GM12878 (cell line): ENCODE data around the gene SOX18. TPM values are rescaled to one million over a fixed set of nuclear protein-coding genes. Genes with fewer than 3 reads are reported as not detected.

Source experiments
- ATAC-seq: fragments of 200-7000 bp; cut with Tn5 transposase; 3 replicates; pipeline ENCODE4 v1.9.1; 2020; ENCODE audit warnings: mild to moderate bottlenecking, moderate library complexity
- BruUV-seq: library from RNA; stranded (reverse); fragments of 400-500 nt; replicated peaks from 2 replicates; lab custom pipeline; 2021; lab: Mats Ljungman, UMichigan
- CTCF ChIA-PET: fragments of 300-600 bp; sonication (Branson Sonifier 250); formaldehyde crosslinking; extraction: SDS; loops from one replicate; lab custom pipeline; 2021; ENCODE audit warnings: inconsistent platforms; lab: Yijun Ruan, JAX
- POLR2A ChIA-PET: fragments of 350-600 bp; formaldehyde crosslinking; extraction: SDS; loops from one replicate; lab custom pipeline; 2021; ENCODE audit warnings: inconsistent platforms; lab: Charles Lee
- RAD21 ChIA-PET: fragments of 300-600 bp; sonication (Branson Sonifier 250); formaldehyde crosslinking; loops from one replicate; lab custom pipeline; 2023; ENCODE audit warnings: antibody characterized with exemption; ENCODE audit not compliant: unreplicated experiment; lab: Charles Lee
- SMC1A ChIA-PET: fragments of 300-600 bp; sonication (Branson Sonifier 250); formaldehyde crosslinking; loops from one replicate; lab custom pipeline; 2023; ENCODE audit not compliant: unreplicated experiment, uncharacterized antibody; lab: Charles Lee
- DNase-seq: peaks from one replicate; pipeline ENCODE4 v3.0.0-alpha.2; 2011; ENCODE audit warnings: low read depth, low spot score
- FAIRE-seq: peaks from 3 replicates; lab custom pipeline; 2011; peaks lifted over from hg19 to GRCh38; lab: Jason Lieb, UNC
- H2AFZ ChIP-seq: 2 replicates; pipeline ENCODE4 v1.6.0; 2011; ENCODE audit warnings: low read depth, low read length, control low read depth; ENCODE audit not compliant: control insufficient read depth
- H3K27ac ChIP-seq: 2 replicates; pipeline ENCODE4 v1.5.1; 2011; ENCODE audit warnings: control low read depth; ENCODE audit not compliant: control insufficient read depth, insufficient read depth
- H3K27me3 ChIP-seq, 2 experiments: replicated peaks in 1 of 2; 2 replicates each; pipeline versions ENCODE4 v1.6.0 to v1.6.1; 2011; ENCODE audit warnings: low read length in 1 of 2; ENCODE audit not compliant: control insufficient read depth in 2 of 2, insufficient read depth in 2 of 2
- H3K36me3 ChIP-seq, 2 experiments: 2 replicates each; pipeline ENCODE4 v1.5.1; 2011; ENCODE audit warnings: low read length in 1 of 2; ENCODE audit not compliant: control insufficient read depth in 2 of 2, insufficient read depth in 2 of 2
- H3K4me1 ChIP-seq: 2 replicates; pipeline ENCODE4 v1.6.1; 2011; ENCODE audit warnings: mild to moderate bottlenecking, low read length, moderate library complexity, mixed read lengths; ENCODE audit not compliant: control insufficient read depth, insufficient read depth
- H3K4me2 ChIP-seq: 2 replicates; pipeline ENCODE4 v1.6.0; 2011; ENCODE audit warnings: control low read depth; ENCODE audit not compliant: control insufficient read depth, insufficient read depth
- H3K4me3 ChIP-seq: fragments of 200-600 bp; sonication (generic); 2 replicates; pipeline ENCODE4 v1.5.1; 2016
- H3K79me2 ChIP-seq: 2 replicates; pipeline ENCODE4 v1.6.0; 2011; ENCODE audit warnings: low read length; ENCODE audit not compliant: control insufficient read depth, insufficient read depth
- H3K9ac ChIP-seq: 2 replicates; pipeline ENCODE4 v1.8.0; 2011; ENCODE audit warnings: low read length, control low read depth, mixed read lengths; ENCODE audit not compliant: control insufficient read depth, insufficient read depth
- H3K9me3 ChIP-seq: replicated peaks from 3 replicates; pipeline ENCODE4 v1.5.1; 2011; ENCODE audit warnings: mild to moderate bottlenecking, low read length; ENCODE audit not compliant: control insufficient read depth, insufficient read depth
- H4K20me1 ChIP-seq: 2 replicates; pipeline ENCODE4 v1.6.0; 2011; ENCODE audit not compliant: control insufficient read depth, insufficient read depth
- ASH2L ChIP-seq: fragments of 300-600, 200-600 bp; sonication (generic); IDR thresholded peaks from 2 replicates; pipeline ENCODE4 v1.6.1; 2017; ENCODE audit warnings: low read depth, mild to moderate bottlenecking, borderline replicate concordance
- NR2F1 ChIP-seq: fragments of 450-650 bp; conservative IDR thresholded peaks from 2 replicates; pipeline ENCODE4 v1.6.1; 2017; ENCODE audit warnings: mild to moderate bottlenecking
- SMAD1 ChIP-seq: fragments of 450-650 bp; IDR thresholded peaks from 2 replicates; pipeline ENCODE4 v1.6.1; 2018; ENCODE audit warnings: mild to moderate bottlenecking, low read depth; ENCODE audit not compliant: partially characterized antibody
- TBL1XR1 ChIP-seq: IDR thresholded peaks from 2 replicates; pipeline ENCODE4 v1.6.1; 2012; ENCODE audit warnings: low read depth, low read length, improper control_type of control experiment
- ZNF622 ChIP-seq: fragments of 450-650 bp; IDR thresholded peaks from 2 replicates; pipeline ENCODE4 v1.6.1; 2017; ENCODE audit warnings: mild to moderate bottlenecking, inconsistent platforms
- WGBS: methylation state at CpG from one replicate; pipeline ENCODE4 v1.1.6; 2016; ENCODE audit warnings: low lambda C conversion rate; ENCODE audit not compliant: insufficient replicate concordance, insufficient coverage; ENCODE audit errors: missing lambda C conversion rate; 5-methylcytosine and 5-hydroxymethylcytosine counted together
- in situ Hi-C: fragments of 300-500 bp; cut with MboI; formaldehyde crosslinking; loops from 9 replicates; pipeline ENCODE4 v1.14.3; 2018; ENCODE audit warnings: mixed read lengths
- intact Hi-C: fragments of 100-400 bp; cut with micrococcal nuclease; formaldehyde crosslinking; loops from one replicate; pipeline ENCODE4 v1.14.2; 2022; ENCODE audit not compliant: unreplicated experiment
- polyA plus RNA-seq, 11 experiments: library from polyadenylated mRNA; depleted of rRNA in 4 of 11; unstranded in 6 of 11; stranded (reverse) in 5 of 11; fragments of >200 nt; fragmentation: Nextera tagmentation in 4 of 11; fragmentation: Illumina TruSeq in 1 of 11; extraction: Ambion mirVana in 4 of 11; extraction: Trizol in 1 of 11; gene quantifications; 1 replicate in 1 of 11; 2 replicates in 10 of 11; pipeline versions ENCODE4 v1.2.1 to v1.2.3, GENCODE V29; 2011 to 2016; ENCODE audit warnings: inconsistent platforms in 2 of 11, missing spikeins in 2 of 11, low read depth in 1 of 11
- total RNA-seq, 4 experiments: library from RNA; depleted of rRNA in 3 of 4; stranded (reverse); fragments of >200 nt in 3 of 4; fragmentation: Illumina TruSeq in 1 of 4; extraction: Trizol in 1 of 4; gene quantifications; 2 replicates each; pipeline versions ENCODE4 v1.2.1 to v1.2.3, GENCODE V29; 2013 to 2021
- TF ChIP-seq, protein P1 (sequence below), 3 experiments: IDR thresholded peaks in 2 of 3; conservative IDR thresholded peaks in 1 of 3; 2 replicates each; pipeline ENCODE4 v1.5.1; 2011; ENCODE audit warnings: low read depth in 3 of 3, low read length in 3 of 3, mild to moderate bottlenecking in 3 of 3, control low read depth in 2 of 3, moderate library complexity in 2 of 3, inconsistent platforms in 1 of 3, mixed read lengths in 1 of 3; ENCODE audit not compliant: control insufficient read depth in 2 of 3, insufficient read depth in 1 of 3; ENCODE audit errors: extremely low read depth in 1 of 3
- TF ChIP-seq, protein P2 (sequence below): fragments of 450-650 bp; IDR thresholded peaks from 2 replicates; pipeline ENCODE4 v1.6.1; 2016; ENCODE audit warnings: mild to moderate bottlenecking

Gene SOX18
- total and polyA plus RNA-seq, 10 of the 15 experiments (the other 5 are each of a cell fraction or from before 2014, with no cell fraction given): 0.05 to 5.6 (median 0.28) TPM; not detected in 3

DNA sequence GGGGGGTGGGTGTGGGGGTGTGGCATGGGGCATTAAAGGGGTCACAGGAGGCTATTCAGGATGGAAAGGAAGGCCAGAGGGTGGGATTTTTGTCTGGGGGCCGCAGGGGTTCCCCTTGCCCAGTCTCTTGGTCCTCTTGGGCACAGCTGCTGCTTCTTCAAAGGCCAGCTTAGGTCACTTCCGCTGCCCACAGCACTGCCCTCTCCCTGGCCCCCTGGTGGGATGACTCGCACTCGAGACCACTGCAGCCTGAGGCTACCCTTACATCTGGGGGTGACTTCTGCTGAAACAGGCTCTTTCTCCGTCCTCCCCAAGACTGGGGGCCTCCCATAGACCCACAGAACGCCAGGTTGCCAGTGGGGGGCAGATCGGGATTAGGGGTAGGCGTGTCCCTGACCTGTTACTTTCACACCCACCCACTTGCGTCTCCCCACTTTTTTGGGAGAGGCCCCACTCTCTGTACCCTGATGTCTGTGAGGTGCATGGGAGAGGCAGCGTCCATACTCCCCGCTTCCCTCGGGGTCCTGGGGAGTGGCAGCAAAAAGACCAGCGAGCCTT is 33.5 kb upstream of the SOX18 start:
- in situ Hi-C loops: no loop called here
- SMC1A ChIA-PET: interaction anchor here (0.8 to 1.9 kb wide), 5 partner anchors 27 to 39 kb away, joined by 3 to 13 read pairs (median 4); no protein-coding TSS in a partner anchor
- no TSS peak for BruUV-seq

More for the DNA sequence above, 33.5 kb upstream of the SOX18 start:
- Histone ChIP-seq H3K4me2 (peak overlapping the region; percentile 79), H3K27ac (no peak overlapping the region), H3K4me1 (peaks cover 14% of the 10 kb centered on the region), H3K9me3 (peaks cover 6% of the 10 kb centered on the region; the same call in 1 of the 3 replicates), H2AFZ (peak overlapping the region; percentile 21; the same call in 1 of the 2 replicates), H3K9ac (no peak overlapping the region), H3K4me3 (peak overlapping the region; percentile 57; the same call in 1 of the 2 replicates), H3K27me3 (peaks cover 2 to 7% of the 10 kb centered on the region in 2 experiments; a peak in 2 of 4 replicates), H3K36me3 (no peaks in the 10 kb centered on the region), H4K20me1 (no peaks in the 10 kb centered on the region), H3K79me2 (peaks cover 11% of the 10 kb centered on the region)
- CTCF ChIA-PET: interaction anchor here (0.7 to 3.5 kb wide), 7 partner anchors 17 to 55 kb away, joined by 3 to 65 read pairs (median 7); partner anchors contain the start of gene NPBWR2
- DNase-seq (no peak), ATAC-seq (no peak), FAIRE-seq (no peak)
- POLR2A ChIA-PET: interaction anchor here (2.4 kb wide), 1 partner anchor 38 kb away, joined by 12 read pairs; no protein-coding TSS in a partner anchor
- intact Hi-C loops: loop anchor here (1.0 kb wide), 1 partner anchor 37 kb away; no protein-coding TSS in a partner anchor
- WGBS: 14% methylated on average over 13 of the region's 13 CpGs
- TF ChIP-seq ZNF622: no peak
- TF ChIP-seq, protein P1, sequence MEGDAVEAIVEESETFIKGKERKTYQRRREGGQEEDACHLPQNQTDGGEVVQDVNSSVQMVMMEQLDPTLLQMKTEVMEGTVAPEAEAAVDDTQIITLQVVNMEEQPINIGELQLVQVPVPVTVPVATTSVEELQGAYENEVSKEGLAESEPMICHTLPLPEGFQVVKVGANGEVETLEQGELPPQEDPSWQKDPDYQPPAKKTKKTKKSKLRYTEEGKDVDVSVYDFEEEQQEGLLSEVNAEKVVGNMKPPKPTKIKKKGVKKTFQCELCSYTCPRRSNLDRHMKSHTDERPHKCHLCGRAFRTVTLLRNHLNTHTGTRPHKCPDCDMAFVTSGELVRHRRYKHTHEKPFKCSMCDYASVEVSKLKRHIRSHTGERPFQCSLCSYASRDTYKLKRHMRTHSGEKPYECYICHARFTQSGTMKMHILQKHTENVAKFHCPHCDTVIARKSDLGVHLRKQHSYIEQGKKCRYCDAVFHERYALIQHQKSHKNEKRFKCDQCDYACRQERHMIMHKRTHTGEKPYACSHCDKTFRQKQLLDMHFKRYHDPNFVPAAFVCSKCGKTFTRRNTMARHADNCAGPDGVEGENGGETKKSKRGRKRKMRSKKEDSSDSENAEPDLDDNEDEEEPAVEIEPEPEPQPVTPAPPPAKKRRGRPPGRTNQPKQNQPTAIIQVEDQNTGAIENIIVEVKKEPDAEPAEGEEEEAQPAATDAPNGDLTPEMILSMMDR (IDR thresholded peaks at IDR 0.05 in 2 of 3, conservative IDR thresholded peaks at IDR 0.05 in 1 of 3; ENCODE audit: control insufficient read depth in 2 of 3, extremely low read depth in 1 of 3, insufficient read depth in 1 of 3, low read depth in 3 of 3, low read length in 3 of 3): no peak
- TF ChIP-seq SMAD1: no peak
- no peak for TF ChIP-seq NR2F1
- TF ChIP-seq ASH2L: no peak
- TF ChIP-seq, protein P2, sequence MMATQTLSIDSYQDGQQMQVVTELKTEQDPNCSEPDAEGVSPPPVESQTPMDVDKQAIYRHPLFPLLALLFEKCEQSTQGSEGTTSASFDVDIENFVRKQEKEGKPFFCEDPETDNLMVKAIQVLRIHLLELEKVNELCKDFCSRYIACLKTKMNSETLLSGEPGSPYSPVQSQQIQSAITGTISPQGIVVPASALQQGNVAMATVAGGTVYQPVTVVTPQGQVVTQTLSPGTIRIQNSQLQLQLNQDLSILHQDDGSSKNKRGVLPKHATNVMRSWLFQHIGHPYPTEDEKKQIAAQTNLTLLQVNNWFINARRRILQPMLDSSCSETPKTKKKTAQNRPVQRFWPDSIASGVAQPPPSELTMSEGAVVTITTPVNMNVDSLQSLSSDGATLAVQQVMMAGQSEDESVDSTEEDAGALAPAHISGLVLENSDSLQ: no peak
- TF ChIP-seq TBL1XR1: no peak
- RAD21 ChIA-PET: interaction anchor here (0.5 to 6.7 kb wide), 11 partner anchors 17 to 103 kb away, joined by 3 to 67 read pairs (median 5); partner anchors contain the start of genes SAMD10 and TCEA2
